Esophagus squamous epithelium (tissue), 5 donors: ENCODE results near the gene PEX6. TPM values are rescaled to one million over a fixed set of nuclear protein-coding genes. Genes with fewer than 3 reads are reported as not detected.

ENCODE experiments used
- DNase-seq: peaks from one replicate; lab custom pipeline; 2025; lab: John Stamatoyannopoulos, UW
- H3K27ac ChIP-seq, 4 donors: fragments of 200-600 bp; sonication (generic); one replicate each; pipeline ENCODE4 v1.5.1; 2016 to 2019; ENCODE audit warnings: mild to moderate bottlenecking in 1 of 4
- H3K27me3 ChIP-seq, 4 donors: fragments of 200-600 bp; sonication (generic); 1 replicate in 3 of 4; 2 replicates in 1 of 4; pipeline versions ENCODE4 v1.5.1 to v1.6.0; 2017 to 2021; ENCODE audit warnings: antibody characterized with exemption in 1 of 4
- H3K36me3 ChIP-seq, 3 donors: fragments of 200-600 bp; sonication (generic); one replicate each; pipeline ENCODE4 v1.5.1; 2016 to 2019
- H3K4me1 ChIP-seq, 3 donors: fragments of 200-600 bp; sonication (generic); one replicate each; pipeline ENCODE4 v1.5.1; 2017 to 2019
- H3K4me3 ChIP-seq, 4 donors: fragments of 200-600 bp; sonication (generic); 1 replicate in 3 of 4; 2 replicates in 1 of 4; pipeline ENCODE4 v1.5.1; 2016 to 2019; ENCODE audit warnings: mild to moderate bottlenecking in 2 of 4, moderate library complexity in 1 of 4
- H3K9me3 ChIP-seq, 3 donors: fragments of 200-600 bp; sonication (generic); one replicate each; pipeline ENCODE4 v1.5.1; 2016 to 2019
- CTCF ChIP-seq, 6 experiments: fragments of 450-650 bp in 4 of 6; fragments of 200-600 bp in 2 of 6; sonication (generic) in 2 of 6; IDR thresholded peaks; one replicate each; pipeline ENCODE4 v1.5.1; 2016 to 2019; ENCODE audit warnings: antibody characterized with exemption in 6 of 6, mild to moderate bottlenecking in 4 of 6, moderate library complexity in 4 of 6
- POLR2A ChIP-seq, 4 donors: fragments of 450-650 bp; IDR thresholded peaks; one replicate each; pipeline ENCODE4 v1.6.1; 2017; ENCODE audit warnings: antibody characterized with exemption in 4 of 4, mild to moderate bottlenecking in 4 of 4, moderate library complexity in 3 of 4
- WGBS, 2 donors: methylation state at CpG; one replicate each; pipeline ENCODE4 v1.1.5; 2018; 5-methylcytosine and 5-hydroxymethylcytosine counted together
- intact Hi-C: fragments of 100-400 bp; cut with DNase I; formaldehyde crosslinking; loops from one replicate; pipeline ENCODE4 v1.15.0; 2022
- total RNA-seq, 4 donors: library from RNA; depleted of rRNA; stranded (reverse); fragments of >200 nt; gene quantifications; one replicate each; pipeline ENCODE4 v1.1.0, GENCODE V29; 2016
- donor health status: DM: yes; HTN: yes; CAD: no.

PEX6 gene
- total RNA-seq, 4 donors from 2014 or later, result 11.3 to 21.2 (median 17.1) TPM

DNA sequence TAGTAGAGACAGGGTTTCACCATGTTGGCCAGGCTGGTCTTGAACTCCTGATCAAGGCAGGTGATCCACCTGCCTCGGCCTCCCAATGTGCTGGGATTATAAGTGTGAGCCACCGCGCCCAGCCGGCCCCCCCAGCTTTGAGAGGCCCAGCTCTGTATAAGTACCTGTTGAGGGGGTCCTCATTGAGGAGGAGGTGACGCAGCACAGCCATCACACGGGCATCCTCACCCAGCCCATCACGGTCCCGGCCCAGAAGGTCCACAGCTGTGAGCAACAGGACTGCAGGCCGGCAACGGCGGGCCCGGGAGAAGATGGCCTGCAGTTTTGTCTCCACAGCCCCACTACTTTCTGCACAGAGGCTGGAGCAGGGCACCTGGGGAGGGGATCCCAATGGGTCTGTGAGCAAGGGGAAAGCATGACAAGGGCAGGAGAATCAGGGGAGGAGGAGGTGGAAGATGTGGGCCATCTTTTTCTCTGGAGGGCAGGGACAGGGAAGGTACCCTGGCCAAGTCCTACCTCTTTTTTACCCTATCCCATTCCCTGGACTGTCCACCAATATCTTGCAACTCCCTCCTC lies 10.8 kb downstream of the PEX6 start:
- Histone ChIP-seq H3K9me3 (no peaks in the 10 kb centered on the region), H3K4me1 (peaks cover 0 to 4% (median 0%) of the 10 kb centered on the region in 3 donors), H3K27ac (no peak overlapping the region), H3K4me3 (no peak overlapping the region), H3K27me3 (no peaks in the 10 kb centered on the region), H3K36me3 (peaks cover 0 to 63% (median 18%) of the 10 kb centered on the region in 3 donors)
- intact Hi-C loops, result loop anchor here (10.0 kb wide), 1 partner anchor 97 kb away; no protein-coding TSS in a partner anchor
- 94 to 100% methylated on average over 1 to 2 of the region's 12 CpGs for WGBS, 2 donors
- TF ChIP-seq CTCF (IDR thresholded peaks at IDR 0.05) (no peak), POLR2A (IDR thresholded peaks at IDR 0.05) (no peak)
- no peak for DNase-seq

DNA sequence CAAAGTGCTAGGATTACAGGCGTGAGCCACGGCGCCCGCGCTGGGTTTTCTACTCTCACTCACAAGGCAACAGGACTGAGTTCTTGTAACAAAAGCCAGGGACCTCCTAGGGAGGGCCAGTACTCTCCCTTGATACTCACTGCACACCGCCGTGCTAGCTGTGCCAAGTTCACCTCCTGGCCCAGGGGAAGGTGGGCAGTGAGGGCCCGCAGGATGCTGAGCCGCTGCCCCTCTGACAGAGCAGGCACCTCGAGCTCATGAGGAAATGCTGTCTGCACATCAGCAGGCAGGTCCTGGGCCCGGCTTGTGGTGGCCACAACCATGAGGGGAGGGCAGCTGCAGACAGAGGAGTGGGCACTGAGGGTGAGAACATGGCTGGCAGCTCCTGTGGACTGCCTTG lies 11.8 kb downstream of the PEX6 start:
- DNase-seq, result no peak
- H3K4me3 ChIP-seq, result no peak overlapping the region
- H3K4me1 ChIP-seq, result peaks cover 0 to 4% (median 0%) of the 10 kb centered on the region in 3 donors
- TF ChIP-seq CTCF (IDR thresholded peaks at IDR 0.05), result no peak
- 96% methylated on average over 4 of the region's 11 CpGs; no CpG with 5 or more reads in 1 of the 2 donors for WGBS, 2 donors
- intact Hi-C loops, result loop anchor here (10.0 kb wide), 1 partner anchor 98 kb away; no protein-coding TSS in a partner anchor
- H3K27me3 ChIP-seq, result no peaks in the 10 kb centered on the region
- H3K27ac ChIP-seq, result no peak overlapping the region
- H3K9me3 ChIP-seq, result no peaks in the 10 kb centered on the region
- H3K36me3 ChIP-seq, result peaks cover 0 to 73% (median 18%) of the 10 kb centered on the region in 3 donors

- peaks cover 0 to 75% (median 18%) of the 10 kb centered on the region in 3 donors for H3K36me3 ChIP-seq
- peaks cover 0 to 4% (median 0%) of the 10 kb centered on the region in 3 donors for H3K4me1 ChIP-seq
- H3K4me3 ChIP-seq, result no peak overlapping the region
- no peak for DNase-seq
- H3K27me3 ChIP-seq, result no peaks in the 10 kb centered on the region
- intact Hi-C loops, result loop anchor here (10.0 kb wide), 1 partner anchor 98 kb away; no protein-coding TSS in a partner anchor
- no peak overlapping the region for H3K27ac ChIP-seq
- no peaks in the 10 kb centered on the region for H3K9me3 ChIP-seq
- TF ChIP-seq POLR2A (IDR thresholded peaks at IDR 0.05) (no peak), CTCF (IDR thresholded peaks at IDR 0.05) (no peak)
- 74 to 81% methylated on average over 7 of the region's 7 CpGs for WGBS, 2 donors
Measured at GRCh38 chr6:42966571-42966970, 12.4 kb downstream of the PEX6 start.

- intact Hi-C loops, result loop anchor here (10.0 kb wide), 1 partner anchor 101 kb away; no protein-coding TSS in a partner anchor
- Histone ChIP-seq H3K27ac (no peak overlapping the region), H3K4me1 (peaks cover 14 to 20% (median 17%) of the 10 kb centered on the region in 3 donors), H3K36me3 (peaks cover 0 to 68% (median 13%) of the 10 kb centered on the region in 3 donors), H3K27me3 (no peaks in the 10 kb centered on the region), H3K4me3 (no peak overlapping the region), H3K9me3 (no peaks in the 10 kb centered on the region)
- TF ChIP-seq POLR2A (IDR thresholded peaks at IDR 0.05), result no peak
- no peak for TF ChIP-seq CTCF (IDR thresholded peaks at IDR 0.05)
- WGBS, 2 donors, result 68 to 85% methylated on average over 4 to 5 of the region's 9 CpGs
- no peak for DNase-seq
Measured at GRCh38 chr6:42963855-42964605, 15.0 kb downstream of the PEX6 start.
